Naive thymus-derived CD8-positive, alpha-beta T cell (primary cell): ENCODE data around the gene MMP23B. TPM values are rescaled to one million over a fixed set of nuclear protein-coding genes. Genes with fewer than 3 reads are reported as not detected.

Experiments used
- ATAC-seq, 2 donors: fragments of 150-1000 bp; cut with Tn5 transposase in 1 of 2; sonication (Bioruptor Pico), chemical (Tn5 transposase) in 1 of 2; 1 replicate in 1 of 2; 2 replicates in 1 of 2; pipeline ENCODE4 v1.10.0; 2021; ENCODE audit warnings: mild to moderate bottlenecking in 2 of 2, moderate library complexity in 2 of 2
- POLR2A ChIA-PET: fragments of 350-600 bp; sonication (Branson Sonifier 250); formaldehyde crosslinking; loops from one replicate; lab custom pipeline; 2021; ENCODE audit warnings: antibody characterized with exemption; lab: Charles Lee
- DNase-seq, 10 donors: peaks; one replicate each; pipeline versions ENCODE4 v3.0.0 to v3.0.0-alpha.2; 2020 to 2022
- H3K27ac Mint-ChIP-seq, 10 donors: one replicate each; pipeline ENCODE4 v1.8.0; 2020 to 2022; ENCODE audit warnings: mild to moderate bottlenecking in 10 of 10, mixed read lengths in 10 of 10, moderate library complexity in 4 of 10, inconsistent platforms in 1 of 10
- H3K27me3 Mint-ChIP-seq, 5 donors: one replicate each; pipeline ENCODE4 v1.8.0; 2021 to 2022; ENCODE audit warnings: mixed read lengths in 5 of 5
- H3K36me3 Mint-ChIP-seq, 3 donors: one replicate each; pipeline ENCODE4 v1.8.0; 2020 to 2022; ENCODE audit warnings: mixed read lengths in 3 of 3, mild to moderate bottlenecking in 2 of 3, inconsistent platforms in 1 of 3
- H3K4me1 Mint-ChIP-seq, 4 donors: one replicate each; pipeline ENCODE4 v1.8.0; 2021 to 2022; ENCODE audit warnings: mixed read lengths in 4 of 4
- H3K4me3 Mint-ChIP-seq, 10 donors: one replicate each; pipeline ENCODE4 v1.8.0; 2020 to 2022; ENCODE audit warnings: mild to moderate bottlenecking in 10 of 10, mixed read lengths in 10 of 10, moderate library complexity in 6 of 10, inconsistent platforms in 1 of 10
- H3K9me3 Mint-ChIP-seq, 9 donors: one replicate each; pipeline ENCODE4 v1.8.0; 2020 to 2022; ENCODE audit warnings: mixed read lengths in 9 of 9, mild to moderate bottlenecking in 3 of 9, inconsistent platforms in 1 of 9, moderate library complexity in 1 of 9
- polyA plus RNA-seq, 3 donors: library from polyadenylated mRNA; unstranded; fragments of 300-500 nt; fragmentation: Illumina TruSeq; gene quantifications; one replicate each; pipeline ENCODE4 v1.2.3, GENCODE V29; 2021
- total RNA-seq, 8 experiments: library from RNA in 2 of 8; stranded (reverse) in 2 of 8; gene quantifications; one replicate each; pipeline ENCODE4 v1.2.3 and lab custom pipeline; 2021 to 2026

MMP23B gene
- total and polyA plus RNA-seq, 5 experiments from 2014 or later = 1.1 to 6.1 (median 3.0) TPM; not detected in 1

GRCh38 chr1:1680031-1680911, 48.3 kb downstream of the MMP23B start:
- Mint-ChIP-seq H3K27ac (peak overlapping the region in 7 of 10 donors; percentile 3 to 99 (median 59)), H3K4me1 (peaks cover 21 to 64% (median 42%) of the 10 kb centered on the region in 4 donors), H3K9me3 (no peaks in the 10 kb centered on the region), H3K36me3 (peaks cover 0 to 21% (median 0%) of the 10 kb centered on the region in 3 donors), H3K4me3 (peak overlapping the region in 1 of 10 donors; percentile 6), H3K27me3 (no peaks in the 10 kb centered on the region)
- ATAC-seq (no peak), DNase-seq (no peak)
- POLR2A ChIA-PET = interaction anchor here (0.7 kb wide), 1 partner anchor 22 kb away, joined by 4 read pairs; no protein-coding TSS in a partner anchor

GRCh38 chr1:1680912-1681273, 48.9 kb downstream of the MMP23B start:
- Mint-ChIP-seq H3K4me3 (peak overlapping the region in 1 of 10 donors; percentile 10), H3K9me3 (no peaks in the 10 kb centered on the region), H3K27me3 (no peaks in the 10 kb centered on the region), H3K27ac (peak overlapping the region in 7 of 10 donors; percentile 3 to 99 (median 58)), H3K36me3 (peaks cover 0 to 24% (median 0%) of the 10 kb centered on the region in 3 donors), H3K4me1 (peaks cover 21 to 69% (median 47%) of the 10 kb centered on the region in 4 donors)
- no peak for ATAC-seq
- POLR2A ChIA-PET = no interaction called here
- no peak for DNase-seq

DNA sequence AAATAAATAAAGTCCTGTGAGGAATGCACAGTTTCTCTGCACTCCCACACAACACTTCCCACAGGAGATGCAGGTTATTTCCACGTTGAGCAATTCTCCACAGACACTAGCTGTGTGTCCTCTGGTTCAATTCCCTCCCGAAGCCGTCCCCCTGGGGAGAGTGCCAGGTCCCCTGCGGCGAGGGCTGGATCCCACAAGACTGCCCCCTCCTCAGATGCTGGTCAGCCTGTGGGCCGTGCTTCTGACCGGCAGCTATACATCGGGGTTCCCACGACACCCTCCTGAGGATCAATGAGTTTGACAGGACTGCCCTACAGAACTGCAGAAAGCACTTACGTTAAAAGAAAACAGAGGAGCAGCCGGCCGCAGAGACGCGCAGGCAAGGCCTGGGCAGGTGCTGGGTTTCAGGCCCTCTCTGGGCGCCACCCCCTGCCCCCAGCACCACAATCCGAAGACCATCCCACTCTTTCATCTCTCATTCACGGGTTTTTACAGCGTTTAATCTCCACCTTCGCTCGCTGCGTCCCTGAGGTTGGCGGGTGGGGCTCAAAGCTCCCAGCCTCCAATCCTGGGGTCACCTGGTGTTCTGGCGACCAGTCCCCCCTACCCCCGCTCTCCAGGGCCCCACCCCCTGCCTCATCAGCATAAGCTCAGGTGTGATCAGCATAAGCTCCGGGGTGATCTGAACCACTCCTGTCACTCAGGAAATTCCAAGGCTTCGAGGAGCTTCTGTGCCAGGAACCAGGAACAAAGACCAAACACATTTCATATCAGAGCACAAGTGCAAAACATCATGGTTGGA, 51.3 kb downstream of the MMP23B start:
- no peaks in the 10 kb centered on the region for H3K9me3 Mint-ChIP-seq
- peaks cover 0 to 24% (median 0%) of the 10 kb centered on the region in 3 donors for H3K36me3 Mint-ChIP-seq
- peaks cover 17 to 77% (median 46%) of the 10 kb centered on the region in 4 donors for H3K4me1 Mint-ChIP-seq
- H3K27me3 Mint-ChIP-seq = no peaks in the 10 kb centered on the region
- POLR2A ChIA-PET = no interaction called here
- DNase-seq (no peak), ATAC-seq (no peak)
- peak overlapping the region in 1 of 10 donors; percentile 51 for H3K4me3 Mint-ChIP-seq
- peak overlapping the region in 6 of 10 donors; percentile 9 to 77 (median 66) for H3K27ac Mint-ChIP-seq

Other genes starting within 250 kb of the MMP23B start
- gene CCNL2, start 232.8 kb upstream of the MMP23B start, total RNA-seq = 100 to 1,000 TPM; 399 to 406 TPM
- gene CCNL2, start 232.8 kb upstream of the MMP23B start, polyA plus RNA-seq = 10 to 100 TPM; 13.4 to 28.1 (median 13.7) TPM
- gene MRPL20, start 224.9 kb upstream of the MMP23B start, total RNA-seq = 100 to 1,000 TPM; 162 to 165 TPM
- 100 to 1,000 TPM; 203 to 233 (median 224) TPM for gene MRPL20, start 224.9 kb upstream of the MMP23B start, polyA plus RNA-seq
- gene ANKRD65, start 210.9 kb upstream of the MMP23B start, total RNA-seq = not detected
- not detected for gene ANKRD65, start 210.9 kb upstream of the MMP23B start, polyA plus RNA-seq
- gene VWA1, start 196.5 kb upstream of the MMP23B start, total RNA-seq = not detected
- gene VWA1, start 196.5 kb upstream of the MMP23B start, polyA plus RNA-seq = not detected
- under 1 TPM; 0.49 to 0.70 TPM for gene ATAD3C, start 182.5 kb upstream of the MMP23B start, total RNA-seq
- 1 to 10 TPM in 2 of 3 donors, under 1 TPM in 1; 0.04 to 3.1 (median 2.1) TPM for gene ATAD3C, start 182.5 kb upstream of the MMP23B start, polyA plus RNA-seq
- 10 to 100 TPM; 47.3 to 50.9 TPM for gene ATAD3B, start 160.4 kb upstream of the MMP23B start, total RNA-seq
- 1 to 10 TPM; 2.4 to 5.6 (median 2.6) TPM for gene ATAD3B, start 160.4 kb upstream of the MMP23B start, polyA plus RNA-seq
- gene ATAD3A, start 120.0 kb upstream of the MMP23B start, total RNA-seq = 10 to 100 TPM; 24.7 to 27.5 TPM
- gene ATAD3A, start 120.0 kb upstream of the MMP23B start, polyA plus RNA-seq = 10 to 100 TPM in 1 of 3 donors, 1 to 10 TPM in 2; 7.7 to 15.3 (median 8.5) TPM
- gene TMEM240, start 91.5 kb upstream of the MMP23B start, total RNA-seq = 1 to 10 TPM; 3.4 TPM
- not detected for gene TMEM240, start 91.5 kb upstream of the MMP23B start, polyA plus RNA-seq
- 100 to 1,000 TPM; 158 to 162 TPM for gene SSU72, start 57.3 kb upstream of the MMP23B start, total RNA-seq
- 100 to 1,000 TPM; 219 to 290 (median 248) TPM for gene SSU72, start 57.3 kb upstream of the MMP23B start, polyA plus RNA-seq
- 1 to 10 TPM; 3.7 to 3.8 TPM for gene FNDC10, start 32.0 kb upstream of the MMP23B start, total RNA-seq
- 1 to 10 TPM in 1 of 3 donors, under 1 TPM in 2; 0.75 to 2.4 (median 0.89) TPM for gene FNDC10, start 32.0 kb upstream of the MMP23B start, polyA plus RNA-seq
- gene MIB2, start 16.7 kb upstream of the MMP23B start, total RNA-seq = 100 to 1,000 TPM; 109 to 122 TPM
- gene MIB2, start 16.7 kb upstream of the MMP23B start, polyA plus RNA-seq = 10 to 100 TPM; 23.6 to 31.1 (median 27.2) TPM
- 10 to 100 TPM; 43.6 to 44.3 TPM for gene CDK11B, start 26.8 kb downstream of the MMP23B start, total RNA-seq
- 10 to 100 TPM; 11.8 to 19.7 (median 12.7) TPM for gene CDK11B, start 26.8 kb downstream of the MMP23B start, polyA plus RNA-seq
- 100 to 1,000 TPM; 106 to 110 TPM for gene SLC35E2B, start 60.6 kb downstream of the MMP23B start, total RNA-seq
- 10 to 100 TPM; 30.2 to 45.1 (median 36.7) TPM for gene SLC35E2B, start 60.6 kb downstream of the MMP23B start, polyA plus RNA-seq
- gene CDK11A, start 92.2 kb downstream of the MMP23B start, total RNA-seq = 100 to 1,000 TPM; 162 to 173 TPM
- gene CDK11A, start 92.2 kb downstream of the MMP23B start, polyA plus RNA-seq = 10 to 100 TPM; 14.2 to 28.6 (median 14.4) TPM
- 10 to 100 TPM; 47.3 to 53.9 TPM for gene NADK, start 146.3 kb downstream of the MMP23B start, total RNA-seq
- 10 to 100 TPM; 18.3 to 25.4 (median 19.7) TPM for gene NADK, start 146.3 kb downstream of the MMP23B start, polyA plus RNA-seq